HG03097 (cell line): ENCODE data around the gene EMC1.
"Not testable (repeated sequence)": the region's sequence is repeated elsewhere in the genome, so short reads cannot be mapped to it uniquely, and the experiment has no call there.

Experiments
- ATAC-seq: cut with Tn5 transposase; IDR thresholded peaks from one replicate; pipeline ENCODE4 v1.9.1; 2021; ENCODE audit not compliant: unreplicated experiment, low FRiP score

Gene EMC1

GRCh38 chr1:19220080-19220846 lies 31.1 kb downstream of the EMC1 start:
- ATAC-seq = no peak

DNA sequence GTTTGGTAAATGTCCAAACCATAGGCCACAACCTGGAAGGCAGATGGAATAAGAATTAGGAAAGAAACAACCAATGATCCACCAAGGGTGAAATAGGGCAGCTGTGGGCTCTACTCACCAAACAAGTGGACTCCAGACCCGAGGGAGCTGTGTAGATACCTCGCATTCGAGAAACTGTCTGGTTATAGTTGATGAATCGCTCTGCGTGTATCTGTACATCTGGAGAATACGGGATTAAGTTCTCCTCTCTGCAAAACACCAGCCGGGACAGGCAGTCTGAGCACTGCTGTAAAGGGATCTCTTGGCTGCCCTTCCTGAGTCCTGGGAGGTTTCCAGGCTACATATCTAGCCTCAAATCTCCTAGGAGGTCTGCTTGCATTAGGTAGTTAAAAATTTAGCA lies 31.9 kb downstream of the EMC1 start:
- ATAC-seq = no peak

- ATAC-seq = not testable (repeated sequence)
Measured at GRCh38 chr1:19216585-19216984, 34.7 kb downstream of the EMC1 start.

DNA sequence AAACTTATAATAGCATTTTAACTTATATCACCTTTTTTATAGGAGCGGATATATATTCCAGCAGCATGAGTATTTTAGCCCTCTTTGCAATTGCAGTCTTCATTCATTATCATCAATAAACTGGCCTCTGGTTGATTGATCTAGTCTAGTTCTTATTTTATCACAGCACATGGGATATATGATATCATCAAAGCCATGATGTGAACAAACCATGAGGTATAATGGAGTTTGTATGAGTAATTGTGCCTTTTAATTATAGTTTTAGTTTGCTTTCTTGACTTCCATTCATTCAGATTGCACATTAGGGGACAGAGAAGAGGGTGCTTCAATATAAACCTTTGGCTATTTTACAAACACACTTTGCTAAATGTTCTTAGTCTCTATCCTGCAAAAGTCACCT lies 37.7 kb downstream of the EMC1 start:
- ATAC-seq = no peak

DNA sequence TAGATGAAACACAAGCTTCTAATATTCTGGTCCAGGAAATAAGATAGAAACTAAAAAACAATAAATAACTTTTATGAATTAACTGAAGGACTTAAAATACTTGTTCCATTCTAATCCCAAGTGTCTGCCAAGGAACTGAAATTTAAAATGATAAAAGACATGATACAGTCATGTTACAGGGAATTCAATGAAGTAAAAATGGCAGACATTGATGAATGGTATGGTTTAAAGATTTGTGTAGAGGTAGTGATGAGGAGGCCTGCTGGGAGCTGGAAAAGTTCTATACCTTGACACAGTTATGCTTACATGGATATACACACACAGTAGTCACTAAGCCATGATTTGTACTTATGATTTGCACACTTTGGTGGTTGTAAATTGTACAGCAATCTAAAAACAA lies 39.2 kb downstream of the EMC1 start:
- no peak for ATAC-seq

GRCh38 chr1:19210772-19211549 lies 40.4 kb downstream of the EMC1 start:
- no peak for ATAC-seq

- ATAC-seq = peak; percentile 87
Measured at GRCh38 chr1:19209990-19210771, 41.1 kb downstream of the EMC1 start, which contains the start of gene UBR4. TSS of gene UBR4 (minus strand) at chr1:19210266. CDS start at chr1:19210248, 18 bp downstream.

- ATAC-seq = peak; percentile 32
Measured at GRCh38 chr1:19209439-19209989, 41.8 kb downstream of the EMC1 start.

DNA sequence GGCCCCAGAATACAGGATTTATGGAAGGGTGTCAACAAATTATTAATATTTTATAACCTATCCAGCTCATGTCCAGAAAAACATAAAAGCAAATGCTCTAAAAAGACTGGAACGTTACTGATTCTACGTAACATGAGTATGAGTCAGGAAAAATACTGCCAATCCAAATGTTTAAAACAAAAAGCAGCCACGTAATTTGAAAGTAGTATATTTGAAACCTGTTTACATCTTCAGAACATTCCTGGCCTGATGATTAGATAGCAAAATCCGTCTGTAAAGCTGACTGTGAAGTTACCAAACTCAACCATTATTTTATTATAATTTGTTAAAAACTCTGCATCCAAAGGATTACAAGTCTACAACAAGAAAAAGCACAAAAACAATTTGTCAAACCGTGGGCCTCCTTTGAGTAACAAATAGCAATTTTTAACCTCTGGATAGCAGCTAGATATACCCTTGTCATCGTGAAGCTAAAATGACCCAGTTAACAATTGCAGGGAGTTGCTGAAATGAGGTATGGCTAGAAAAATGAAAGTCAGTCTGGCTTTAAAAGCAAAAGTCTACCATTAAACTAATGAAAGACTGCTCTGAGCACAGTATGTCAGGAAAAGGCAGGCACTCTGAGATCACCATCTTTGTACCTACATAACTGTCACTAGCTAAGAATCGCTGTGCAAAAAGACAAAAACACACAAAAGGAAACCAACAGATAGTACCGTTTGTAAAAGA lies 42.5 kb downstream of the EMC1 start:
- no peak for ATAC-seq

GRCh38 chr1:19206947-19207346 lies 44.4 kb downstream of the EMC1 start:
- ATAC-seq = no peak

- ATAC-seq = no peak
Measured at GRCh38 chr1:19205845-19206244, 45.5 kb downstream of the EMC1 start.

- ATAC-seq = no peak
Measured at GRCh38 chr1:19205403-19205802, 45.9 kb downstream of the EMC1 start.

GRCh38 chr1:19204446-19205266 lies 46.7 kb downstream of the EMC1 start:
- ATAC-seq = no peak

GRCh38 chr1:19203440-19203839 lies 47.9 kb downstream of the EMC1 start:
- no peak for ATAC-seq

DNA sequence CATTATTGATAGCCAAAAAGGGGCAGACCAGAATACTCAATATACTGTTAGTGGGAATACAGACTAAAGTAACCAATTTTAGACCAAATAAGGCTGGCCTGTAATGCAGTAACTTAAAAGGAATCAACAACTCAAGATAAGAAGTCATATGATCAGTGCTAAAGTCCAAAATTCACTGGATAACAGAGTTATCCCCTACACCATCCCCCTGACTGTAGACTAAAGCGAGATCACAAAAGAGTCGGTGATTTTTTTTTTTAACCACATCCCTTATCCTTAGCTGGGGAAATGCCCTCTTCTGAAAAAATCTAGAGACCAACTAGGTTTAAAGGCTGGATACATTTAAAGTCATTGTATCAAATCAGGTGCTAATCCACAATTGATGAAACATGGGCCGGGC lies 48.9 kb downstream of the EMC1 start:
- ATAC-seq = no peak

DNA sequence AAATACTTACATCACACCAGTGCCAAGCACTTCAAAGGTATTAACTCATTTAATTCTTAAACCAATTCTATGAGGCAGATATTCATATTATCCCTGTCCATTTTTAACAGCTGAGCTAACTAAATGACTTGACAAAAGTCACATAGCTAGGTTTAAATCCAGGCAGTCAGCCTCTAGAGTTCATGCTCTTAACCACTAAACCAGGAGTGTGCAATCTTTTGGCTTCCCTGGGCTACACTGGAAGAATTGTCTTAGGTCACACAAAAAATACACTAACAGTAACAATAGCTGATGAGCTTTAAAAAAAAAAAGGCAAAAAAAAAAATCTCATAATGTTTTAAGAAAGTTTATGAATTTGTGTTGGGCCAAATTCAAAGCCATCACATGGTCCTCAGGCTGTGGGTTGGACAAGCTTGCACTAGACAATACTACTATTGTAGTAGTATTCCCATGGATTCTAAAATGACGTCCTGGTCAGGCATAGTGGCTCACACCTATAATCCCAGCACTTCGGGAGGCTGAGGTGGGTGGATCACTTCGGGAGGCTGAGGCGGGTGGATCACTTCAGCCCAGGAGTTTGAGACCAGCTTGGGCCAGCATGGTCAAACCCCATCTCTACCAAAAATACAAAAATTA lies 51.2 kb downstream of the EMC1 start:
- ATAC-seq = no peak

DNA sequence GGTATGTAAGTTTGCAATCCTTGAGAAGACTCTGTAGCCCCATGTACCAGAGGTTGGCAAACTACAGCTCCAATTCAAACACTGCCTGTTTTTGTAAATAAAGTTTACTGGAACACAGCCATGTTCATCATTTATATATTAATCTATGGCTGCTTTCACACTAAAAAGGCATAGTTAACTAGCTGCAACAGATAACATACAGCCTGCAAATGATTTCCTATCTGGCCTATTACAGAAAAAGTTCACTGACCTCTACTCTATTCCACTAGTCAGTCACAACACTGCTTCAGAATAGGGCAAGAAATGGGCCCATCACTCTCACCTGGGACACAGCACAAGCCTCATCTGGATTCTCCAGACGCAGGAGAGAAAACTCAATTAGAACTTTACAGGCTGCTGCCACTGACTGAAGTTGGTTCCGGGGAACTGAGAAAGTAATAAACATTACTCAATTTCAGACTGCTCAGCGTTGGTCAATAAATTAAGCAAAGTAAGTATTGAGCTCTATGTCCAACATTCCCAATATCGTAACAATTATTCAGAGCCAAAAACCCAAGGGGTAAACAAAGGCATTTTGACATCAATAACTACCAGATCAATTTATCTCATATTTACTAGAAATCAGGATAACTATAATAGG lies 51.9 kb downstream of the EMC1 start:
- no peak for ATAC-seq

GRCh38 chr1:19198820-19199219 lies 52.5 kb downstream of the EMC1 start:
- no peak for ATAC-seq
